Choroid plexus epithelial cell (primary cell): ENCODE results near the gene BANP.
A peak's percentile ranks its signal among the peaks of the same experiment; 100 is the strongest.
"Not testable (repeated sequence)": the region's sequence is repeated elsewhere in the genome, so short reads cannot be mapped to it uniquely, and the experiment has no call there.

ENCODE experiments used
- DNase-seq: peaks from one replicate; pipeline ENCODE4 v3.0.0-alpha.2; 2010; ENCODE audit warnings: low read depth
- H3K4me3 ChIP-seq: 2 replicates; pipeline ENCODE4 v1.5.1; 2011; ENCODE audit warnings: low read depth, mild to moderate bottlenecking, control low read depth, low read length, moderate library complexity
- CTCF ChIP-seq: conservative IDR thresholded peaks from 2 replicates; pipeline ENCODE4 v1.5.1; 2011; ENCODE audit warnings: low read depth, mild to moderate bottlenecking, control low read depth, inconsistent platforms, low read length, moderate library complexity

The BANP gene

DNA sequence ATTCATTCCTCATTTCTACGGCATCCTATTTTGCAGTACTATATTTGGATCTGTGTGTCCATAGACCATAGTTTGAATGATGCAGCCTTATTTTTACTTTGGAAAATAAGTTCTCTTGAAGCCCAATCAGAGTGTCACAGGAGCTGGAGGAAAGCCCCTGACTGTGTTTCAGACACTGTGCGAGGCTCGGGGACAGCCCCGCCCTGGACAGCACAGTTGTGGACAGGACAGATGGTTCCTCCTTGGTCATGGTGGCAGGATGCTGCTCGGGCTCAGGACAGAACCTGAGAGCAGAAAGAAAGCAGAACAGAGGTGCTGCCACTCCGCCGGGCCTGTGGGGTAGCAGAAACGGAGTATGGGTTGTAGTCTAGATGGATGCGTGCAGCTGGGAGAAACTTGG is 22.9 kb downstream of the BANP start:
- TF ChIP-seq CTCF = no peak
- DNase-seq = no peak
- no peak overlapping the region for H3K4me3 ChIP-seq

GRCh38 chr16:87976665-87977064 is 25.4 kb downstream of the BANP start:
- peak; percentile 43 for DNase-seq
- TF ChIP-seq CTCF = no peak
- H3K4me3 ChIP-seq = no peak overlapping the region

DNA sequence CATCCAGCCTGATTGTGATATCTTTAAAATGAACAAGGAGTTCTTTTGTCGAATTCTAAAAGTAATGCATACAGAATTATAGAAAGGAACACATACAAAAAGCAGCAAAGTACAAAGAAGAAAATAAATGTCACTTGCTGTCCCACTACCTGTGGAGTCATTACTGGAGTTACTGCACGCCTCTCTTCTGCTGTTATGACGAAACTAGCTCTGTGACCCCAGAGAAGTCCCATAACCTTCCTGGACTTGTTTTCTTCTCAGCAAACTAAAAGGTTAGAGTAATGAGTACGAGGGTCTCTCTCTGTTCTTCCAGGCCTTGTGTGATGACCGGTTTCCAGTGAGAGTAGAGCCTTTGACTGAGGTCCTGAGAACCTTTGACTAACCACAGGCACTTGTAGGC is 26.9 kb downstream of the BANP start:
- H3K4me3 ChIP-seq = no peak overlapping the region
- DNase-seq = no peak
- TF ChIP-seq CTCF = no peak

DNA sequence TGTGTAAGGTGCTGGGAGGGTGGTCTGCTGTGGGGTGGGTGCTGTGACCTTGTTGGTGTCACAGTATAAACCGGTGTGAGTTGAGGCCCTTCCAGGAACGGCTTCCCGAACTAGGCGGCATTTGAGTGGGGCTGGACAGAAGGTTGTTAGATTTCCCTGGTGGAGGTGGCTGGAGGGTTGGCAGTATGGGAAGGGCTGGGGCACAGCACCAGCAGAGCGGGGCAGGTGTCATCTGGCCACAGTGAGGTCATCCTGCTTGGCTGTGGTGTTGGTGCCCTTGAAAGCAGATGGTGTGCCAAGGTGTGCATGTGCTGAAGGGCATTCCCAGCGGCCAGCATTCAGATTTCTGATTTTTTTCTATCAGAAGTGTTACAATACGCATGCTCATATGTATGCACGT is 28.1 kb downstream of the BANP start:
- no peak overlapping the region for H3K4me3 ChIP-seq
- TF ChIP-seq CTCF = no peak
- no peak for DNase-seq

GRCh38 chr16:87979911-87980630 is 28.8 kb downstream of the BANP start:
- not testable (repeated sequence) for H3K4me3 ChIP-seq, DNase-seq

DNA sequence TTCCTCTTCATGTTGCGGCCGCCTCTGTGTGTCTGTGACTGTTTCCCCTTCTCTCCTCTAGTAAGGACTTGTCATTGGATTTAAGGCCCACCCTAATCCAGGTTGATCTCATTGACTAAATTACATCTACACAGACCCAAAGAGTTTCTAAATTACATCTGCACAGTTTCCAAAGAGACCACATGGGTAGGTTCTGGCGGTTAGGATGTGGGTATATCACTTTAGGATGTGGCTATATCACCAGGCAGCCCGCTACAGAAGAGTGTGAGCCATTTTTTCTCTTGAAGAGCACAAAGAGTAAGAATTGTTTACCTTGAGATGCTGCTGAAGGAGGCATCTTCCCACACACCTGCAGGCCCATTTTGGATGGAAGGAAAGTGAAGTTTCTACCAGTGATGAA is 30.1 kb downstream of the BANP start:
- DNase-seq, H3K4me3 ChIP-seq: not testable (repeated sequence)

DNA sequence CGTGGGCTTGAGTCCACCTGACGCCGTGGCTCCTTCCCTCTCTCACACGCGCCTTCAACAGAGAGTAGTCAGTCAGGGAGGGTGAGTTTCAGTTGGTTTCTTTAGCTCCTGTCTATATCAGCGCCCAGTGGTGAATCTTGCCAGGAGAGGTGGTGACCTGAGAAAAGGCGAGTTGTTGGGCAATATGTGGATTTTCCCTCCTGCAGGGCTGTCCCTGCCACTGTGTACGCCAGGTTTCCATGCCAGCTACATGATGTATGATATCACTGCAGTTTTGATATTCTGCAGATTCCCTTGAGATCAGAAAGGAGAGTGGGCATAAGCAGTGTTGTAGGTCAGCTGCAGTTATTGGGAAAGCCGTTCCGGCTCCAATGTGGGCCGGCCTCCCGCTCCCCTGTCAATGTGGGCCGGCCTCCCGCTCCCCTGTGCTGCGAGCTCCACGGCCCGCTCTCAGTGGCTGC is 31.4 kb downstream of the BANP start:
- no peak overlapping the region for H3K4me3 ChIP-seq
- TF ChIP-seq CTCF = no peak
- no peak for DNase-seq

DNA sequence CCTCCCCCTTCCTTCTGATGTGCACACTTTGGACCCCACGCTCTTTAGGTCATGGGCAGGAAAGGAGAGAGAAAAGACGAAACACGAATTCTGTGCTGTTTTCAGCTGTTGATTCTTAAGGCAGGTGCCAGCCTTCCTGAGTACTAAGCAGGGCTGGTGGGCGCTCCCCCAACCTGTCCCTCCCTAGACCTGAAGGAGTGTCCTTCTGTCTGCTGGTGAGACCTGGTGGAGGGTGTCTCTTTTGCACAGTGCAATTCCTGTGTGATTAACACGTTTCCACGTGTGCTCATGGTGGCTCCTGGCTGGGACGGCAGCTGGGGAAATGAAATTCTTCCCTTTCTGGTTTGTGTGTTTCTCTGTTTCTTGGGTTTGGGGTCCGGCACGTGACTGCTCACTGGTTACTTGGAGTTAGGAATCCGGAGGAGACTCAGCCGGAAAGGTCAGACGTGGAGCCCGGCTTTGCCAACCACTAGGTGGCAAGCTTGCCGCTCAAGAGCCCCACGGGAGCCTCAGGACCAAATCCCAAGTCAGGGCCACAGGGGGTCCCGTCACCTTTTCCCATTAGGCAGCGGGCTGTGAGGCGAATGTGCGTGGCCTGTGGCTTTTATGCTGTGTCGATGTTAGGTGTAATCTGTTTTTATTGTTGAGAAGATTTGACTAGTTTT is 32.0 kb downstream of the BANP start:
- not testable (repeated sequence) for DNase-seq, H3K4me3 ChIP-seq
- TF ChIP-seq CTCF = peak; percentile 51

- peak; percentile 42 for DNase-seq
- not testable (repeated sequence) for H3K4me3 ChIP-seq
These were observed 32.5 kb downstream of the BANP start for GRCh38 chr16:87983737-87984097.

DNA sequence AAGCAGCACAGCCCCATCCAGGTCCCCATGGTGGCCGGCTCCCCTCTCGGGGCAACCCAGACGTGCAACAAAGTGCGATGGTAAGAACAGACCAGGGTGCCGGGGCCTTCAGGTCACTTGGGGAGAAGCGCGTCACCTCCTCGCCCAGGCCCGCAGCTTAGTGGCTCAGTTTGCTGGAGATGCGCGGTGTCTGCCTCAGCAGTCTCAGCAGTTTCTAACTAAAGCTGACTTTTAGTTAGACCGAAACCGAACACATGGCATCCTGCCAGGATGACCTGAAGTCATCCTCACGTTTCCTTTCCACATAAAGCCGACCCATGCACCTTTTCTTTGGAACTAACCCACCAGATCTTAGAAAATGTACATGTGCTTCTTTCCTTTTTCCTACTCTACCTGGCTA is 32.9 kb downstream of the BANP start:
- not testable (repeated sequence) for DNase-seq, H3K4me3 ChIP-seq
